HS-27A (cell line): ENCODE measurements around the gene PRR15L.

Experiments
- DNase-seq: peaks from one replicate; pipeline ENCODE4 v3.0.0-alpha.2; 2012; ENCODE audit warnings: low read depth, missing footprints

Gene PRR15L

GRCh38 chr17:47959825-47960655 lies 2.4 kb upstream of the PRR15L start:
- DNase-seq = no peak

DNA sequence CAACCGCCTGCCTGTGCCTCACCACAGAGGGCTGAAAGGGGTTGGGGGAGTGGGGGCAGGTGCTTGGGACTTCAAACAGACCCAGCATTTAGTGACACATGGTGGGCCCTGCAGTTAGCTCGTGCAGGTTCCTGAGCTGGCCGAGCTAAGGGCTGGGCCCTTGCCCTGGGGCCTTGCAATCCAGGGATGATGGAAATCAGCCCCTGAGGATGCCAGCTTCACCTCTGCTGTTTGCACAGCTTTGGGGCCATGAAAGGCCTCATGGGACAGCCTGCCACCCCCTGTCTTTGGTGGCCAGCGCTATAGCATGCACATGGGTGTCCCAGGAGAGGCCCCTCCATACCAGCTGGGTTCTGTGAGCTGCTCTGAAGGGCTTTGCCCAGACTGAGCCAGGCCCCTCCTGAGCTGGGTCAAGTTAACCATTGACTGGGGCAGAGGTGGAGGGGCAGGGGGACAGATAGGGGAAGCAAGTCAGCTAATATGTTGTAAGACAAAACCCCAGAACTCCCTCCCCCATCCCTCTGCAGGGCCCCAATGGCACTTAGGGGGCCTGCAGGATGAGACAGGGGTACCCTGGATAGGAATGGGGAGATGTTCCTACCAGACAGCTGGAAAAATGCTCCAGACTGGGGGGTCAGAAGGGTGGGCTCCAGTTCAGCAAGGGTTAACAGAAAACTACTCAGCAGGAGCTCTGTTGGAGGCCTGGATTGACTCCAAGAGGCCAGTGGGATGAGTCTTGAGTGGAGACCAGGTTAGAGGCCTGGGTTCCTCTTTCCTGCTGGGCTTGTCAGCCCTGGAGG lies 692 bp downstream of the PRR15L start:
- no peak for DNase-seq

DNA sequence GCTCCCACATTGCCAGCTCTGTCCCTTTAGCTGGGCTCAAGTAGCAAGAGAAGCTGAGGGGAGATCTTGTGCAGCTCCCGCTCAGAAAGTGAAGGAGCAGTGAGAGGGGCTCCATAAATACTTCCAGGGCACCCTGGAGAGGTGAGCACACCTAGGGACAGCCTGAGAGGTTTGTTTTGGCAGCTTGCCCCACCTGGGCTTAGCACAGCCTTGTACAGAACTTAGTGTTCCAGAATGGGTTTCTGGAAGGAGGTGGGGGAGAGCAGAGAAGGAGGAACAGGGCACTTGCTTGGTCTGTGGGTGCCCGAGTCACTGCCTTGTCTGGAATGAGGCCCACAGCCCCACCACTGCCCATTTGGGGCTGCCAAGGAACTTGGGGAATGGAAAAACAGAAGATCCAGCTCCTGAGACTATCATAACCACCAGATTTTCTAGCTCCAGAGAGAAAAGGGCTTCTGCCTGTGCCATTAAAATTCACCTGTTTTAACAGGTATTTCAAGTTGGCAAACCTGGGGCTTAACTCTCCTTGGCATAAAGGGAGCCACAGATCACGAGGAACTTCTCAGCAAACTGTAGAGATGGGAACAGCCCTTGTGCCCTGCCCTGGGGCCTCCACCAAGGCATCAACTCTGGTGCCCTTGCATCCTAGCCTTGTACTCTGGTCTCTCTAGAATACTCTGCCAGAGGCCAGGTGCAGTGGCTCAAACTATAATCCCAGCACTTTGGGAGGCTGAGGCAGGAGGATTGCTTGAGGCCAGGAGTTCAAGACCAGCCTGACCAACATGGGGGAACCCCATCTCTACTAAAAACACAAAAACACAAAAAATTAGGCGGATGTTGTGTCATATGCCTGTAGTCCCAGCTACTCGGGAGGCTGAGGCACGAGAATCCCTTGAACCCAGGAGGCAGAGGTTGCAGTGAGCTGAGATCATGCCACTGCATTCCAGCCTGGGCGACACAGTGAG lies 1.9 kb downstream of the PRR15L start:
- no peak for DNase-seq

DNA sequence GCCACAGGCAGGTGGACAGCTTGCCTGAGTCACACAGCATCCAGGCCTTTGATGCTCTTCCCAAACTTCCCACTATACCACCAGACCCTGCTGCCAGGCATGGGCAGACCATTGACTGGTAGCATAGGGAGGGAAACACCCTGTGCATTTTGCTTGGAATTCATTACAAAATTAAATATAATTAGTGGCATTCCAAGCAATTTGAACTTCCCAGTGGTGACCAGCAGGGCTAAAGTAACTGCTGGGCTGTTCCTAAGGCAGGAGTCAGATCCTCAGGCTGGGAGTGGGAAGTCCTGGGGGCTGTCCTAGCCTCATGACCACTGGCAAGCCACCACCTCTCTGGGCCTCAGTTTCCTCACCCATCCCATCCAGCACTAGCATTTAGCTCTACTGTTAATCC lies 3.8 kb downstream of the PRR15L start:
- no peak for DNase-seq

- DNase-seq = no peak
Measured at GRCh38 chr17:47952171-47953021, 5.3 kb downstream of the PRR15L start.

GRCh38 chr17:47950448-47950847 lies 7.2 kb downstream of the PRR15L start:
- no peak for DNase-seq

- no peak for DNase-seq
Measured at GRCh38 chr17:47949946-47950345, 7.7 kb downstream of the PRR15L start.

GRCh38 chr17:47949197-47949759 lies 8.4 kb downstream of the PRR15L start:
- DNase-seq = peak; percentile 46

- DNase-seq = no peak
Measured at GRCh38 chr17:47948706-47949196, 8.9 kb downstream of the PRR15L start.

DNA sequence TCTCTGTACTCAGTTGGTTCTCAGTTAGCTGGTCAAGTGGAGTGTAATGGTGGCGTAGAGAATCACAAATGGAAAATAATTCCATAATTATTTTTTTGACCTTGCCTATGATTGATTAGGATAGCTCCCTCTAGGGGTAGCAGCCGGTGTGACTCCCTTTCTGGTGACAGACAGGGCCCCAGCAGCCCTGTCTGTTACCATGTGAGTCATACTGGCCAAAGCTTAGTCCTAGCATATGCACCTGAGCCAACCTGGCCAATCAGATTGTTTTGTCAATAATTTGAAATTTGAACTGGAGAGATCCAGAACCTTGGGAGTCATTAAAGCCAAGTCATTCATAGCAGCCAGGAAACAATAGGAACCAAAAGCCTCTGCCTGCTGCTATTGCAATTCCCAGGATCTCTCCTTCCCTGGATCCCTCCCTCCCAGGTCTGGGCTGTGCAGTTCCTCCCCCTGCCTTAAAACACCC lies 10.7 kb downstream of the PRR15L start:
- DNase-seq = peak; percentile 82

- DNase-seq = no peak
Measured at GRCh38 chr17:47946516-47946915, 11.2 kb downstream of the PRR15L start.

DNA sequence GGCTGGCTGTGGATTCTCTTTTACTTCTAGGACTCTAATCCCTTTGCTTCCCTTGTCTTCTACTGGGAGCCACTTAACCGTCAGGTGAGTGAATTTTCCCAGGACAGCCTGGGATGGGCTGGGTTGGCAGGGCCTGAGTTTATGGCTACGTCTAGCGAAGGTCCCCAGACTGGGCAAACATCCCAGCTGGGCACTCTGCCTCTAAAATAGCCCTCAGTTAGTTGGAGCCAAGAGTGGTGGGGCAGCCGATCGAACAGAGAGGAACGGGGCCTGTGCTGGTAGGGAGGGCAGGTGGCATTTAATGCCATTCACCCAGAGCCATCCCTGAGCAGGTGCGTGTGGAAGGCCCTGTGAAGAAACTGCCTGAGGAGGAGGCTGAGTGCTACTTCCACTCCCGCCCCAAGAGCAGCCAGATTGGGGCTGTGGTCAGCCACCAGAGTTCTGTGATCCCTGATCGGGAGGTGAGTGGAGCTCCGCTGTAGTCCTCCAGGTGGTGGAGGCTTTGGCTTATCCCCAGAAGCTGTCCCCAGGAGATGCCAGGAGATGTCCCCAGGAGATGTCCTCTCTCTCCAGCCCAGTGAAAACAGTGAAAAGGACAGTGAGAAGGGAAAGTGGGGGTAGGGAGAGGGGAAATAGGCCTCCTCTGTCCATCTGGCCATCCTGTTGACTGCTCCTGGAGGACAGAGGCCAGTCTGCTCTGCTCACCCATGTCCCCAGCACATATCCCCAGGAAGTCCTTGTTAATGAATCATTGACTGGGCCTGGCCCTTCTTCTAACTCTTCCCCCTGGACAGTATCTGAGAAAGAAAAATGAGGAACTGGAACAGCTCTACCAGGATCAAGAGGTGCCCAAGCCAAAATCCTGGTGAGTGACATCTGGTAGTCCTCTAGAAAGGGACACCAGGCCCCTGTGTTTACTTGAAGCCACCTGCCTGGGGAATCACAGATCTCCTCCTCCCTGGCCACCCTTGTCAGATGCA lies 11.9 kb downstream of the PRR15L start:
- no peak for DNase-seq

DNA sequence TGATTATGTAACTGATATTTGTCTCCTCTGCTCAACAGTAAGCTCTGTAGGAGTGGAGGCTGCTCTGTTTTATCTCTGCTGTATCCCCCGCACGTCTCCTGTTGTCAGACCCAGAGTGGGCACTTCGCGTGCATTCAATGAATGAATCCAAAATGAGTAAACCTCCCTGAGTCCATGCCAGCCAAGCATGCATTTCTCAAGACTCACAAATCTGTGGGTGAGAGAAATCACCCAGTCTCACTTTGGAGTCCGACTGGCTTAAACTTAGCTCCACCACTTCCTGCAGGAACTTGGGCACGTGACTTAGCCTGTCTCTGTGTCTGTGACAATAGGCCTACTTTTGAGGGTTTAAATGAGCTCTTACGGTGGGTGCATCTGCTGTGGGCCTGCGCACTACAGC lies 12.6 kb downstream of the PRR15L start:
- DNase-seq = no peak

DNA sequence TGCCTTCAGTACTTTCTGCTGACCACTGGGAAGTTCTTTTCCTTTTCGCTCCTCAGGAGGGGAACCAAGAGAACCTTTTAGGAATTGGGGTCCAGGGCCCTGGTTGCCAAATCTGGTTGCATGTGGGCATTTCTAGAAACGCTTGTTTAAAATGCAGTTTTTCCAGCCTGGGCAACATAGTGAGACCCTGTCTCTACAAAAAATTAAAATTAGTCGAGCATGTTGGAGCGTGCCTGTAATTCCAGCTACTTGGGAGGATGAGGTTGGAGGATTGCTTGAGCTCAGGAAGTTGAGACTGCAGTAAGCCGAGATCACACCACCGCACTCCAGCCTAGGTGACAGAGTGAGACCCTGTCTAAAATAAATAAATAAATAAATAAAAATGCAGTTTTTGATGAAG lies 15.1 kb downstream of the PRR15L start:
- DNase-seq = no peak

- DNase-seq = no peak
Measured at GRCh38 chr17:47942096-47942510, 15.6 kb downstream of the PRR15L start.

DNA sequence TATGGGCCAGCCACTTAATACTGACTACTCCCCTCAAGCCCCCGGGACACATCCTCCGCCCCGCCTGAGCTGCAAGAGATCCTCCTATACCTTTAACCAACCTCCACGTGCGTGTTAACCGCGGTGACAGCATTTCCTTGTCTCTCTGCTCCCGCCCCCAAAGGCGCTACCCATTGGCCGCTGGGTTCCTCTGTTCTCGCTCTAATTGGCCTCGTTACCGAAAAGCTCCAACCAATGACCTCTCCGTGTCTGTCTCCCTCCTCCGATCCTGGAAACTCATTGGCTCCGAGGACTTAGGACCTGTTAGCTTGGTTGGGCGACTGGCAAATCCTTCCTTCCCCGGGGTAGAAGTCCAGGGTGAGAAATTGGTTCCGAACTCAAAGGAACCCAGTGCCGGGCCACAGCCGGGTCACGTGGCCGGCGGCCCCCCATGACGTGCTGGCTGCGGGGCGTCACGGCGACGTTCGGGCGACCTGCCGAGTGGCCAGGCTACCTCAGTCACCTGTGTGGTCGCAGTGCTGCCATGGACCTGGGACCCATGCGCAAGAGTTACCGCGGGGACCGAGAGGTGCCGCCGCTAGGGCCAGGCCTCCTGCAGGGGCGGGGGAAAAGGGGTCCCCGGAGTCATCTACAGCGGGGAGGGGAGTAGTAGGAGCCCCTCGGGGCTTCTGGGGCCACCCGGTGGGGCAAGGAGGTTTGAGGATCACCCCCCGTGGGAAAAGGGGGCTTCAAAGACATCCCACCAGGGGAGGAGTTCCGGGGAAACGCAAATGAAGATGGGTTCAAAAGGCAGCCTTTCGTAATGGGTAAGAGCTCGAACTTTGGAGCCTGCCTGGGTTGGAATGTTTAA lies 16.2 kb downstream of the PRR15L start, which contains the start of gene PNPO:
TSS of gene PNPO (plus strand) at position 326 of the 850 bp plus-strand sequence. CDS start at position 431, 105 bp downstream.
- peak; percentile 99 for DNase-seq

DNA sequence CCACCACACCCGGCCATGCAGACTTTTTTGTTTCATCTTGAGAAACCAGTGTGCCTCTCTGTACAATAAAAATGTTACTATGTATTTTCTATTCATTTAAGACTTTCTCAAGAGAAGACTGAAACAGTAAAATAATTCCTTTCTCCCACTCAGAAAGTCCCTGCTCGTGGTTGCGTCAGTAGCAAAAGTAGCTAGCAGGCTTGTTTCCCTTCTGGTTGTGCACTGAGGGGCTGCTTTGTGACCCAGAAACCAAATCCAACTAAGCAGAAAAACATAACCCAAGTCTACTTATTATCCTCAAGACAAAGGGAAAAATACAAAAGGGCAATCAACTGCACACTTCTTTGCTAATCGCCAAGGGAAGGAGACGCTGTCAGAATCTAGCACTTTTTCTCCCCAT lies 19.7 kb downstream of the PRR15L start:
- no peak for DNase-seq

- DNase-seq = peak; percentile 97
Measured at GRCh38 chr17:47935961-47936360, 21.7 kb downstream of the PRR15L start.
